ENCODE measurements around the gene KIF3C.
"Not testable (repeated sequence)": the region's sequence is repeated elsewhere in the genome, so short reads cannot be mapped to it uniquely, and the experiment has no call there.

Gene KIF3C

DNA sequence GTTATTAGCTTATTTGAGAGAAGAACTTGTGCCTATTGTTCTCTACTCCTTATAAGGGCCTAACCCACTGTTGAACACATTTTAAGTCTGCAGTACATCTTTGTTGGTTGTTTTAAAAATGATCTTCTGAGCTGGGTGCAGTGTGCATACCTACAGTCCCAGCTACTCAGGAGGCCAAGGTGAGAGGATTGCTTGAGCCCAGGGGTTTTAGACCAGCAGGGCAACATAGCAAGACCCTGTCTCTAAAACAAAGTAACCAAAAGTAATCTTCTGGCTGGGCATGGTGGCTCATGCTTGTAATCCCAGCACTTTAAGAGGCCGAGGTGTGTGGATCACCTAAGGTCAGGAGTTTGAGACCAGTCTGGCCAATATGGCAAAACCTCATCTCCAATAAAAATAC is 25.8 kb upstream of the KIF3C start:
- Histone ChIP-seq H3K4me1 (ENCODE audit: insufficient read depth, insufficient read length) (peaks cover 2% of the 10 kb centered on the region), H3K4me3 (ENCODE audit: insufficient read length, low read depth) (no peak overlapping the region), H3K9ac (ENCODE audit: insufficient read length, low read depth) (no peak overlapping the region), H3K9me3 (ENCODE audit: insufficient read depth, low read length) (no peaks in the 10 kb centered on the region), H3K27me3 (ENCODE audit: insufficient read depth, insufficient read length) (no peaks in the 10 kb centered on the region), H3K36me3 (ENCODE audit: insufficient read depth, insufficient read length, low read length) (no peaks in the 10 kb centered on the region)
- TF ChIP-seq ZNF274 (IDR thresholded peaks at IDR 0.05; ENCODE audit: low read depth, low read length) (no peak), YY1 (IDR thresholded peaks at IDR 0.05; ENCODE audit: insufficient read depth, insufficient read length) (no peak), SUZ12 (IDR thresholded peaks at IDR 0.05; ENCODE audit: extremely low read depth, insufficient read depth, insufficient read length) (no peak)
- no peak for DNase-seq (ENCODE audit: low read depth, low spot score)

DNA sequence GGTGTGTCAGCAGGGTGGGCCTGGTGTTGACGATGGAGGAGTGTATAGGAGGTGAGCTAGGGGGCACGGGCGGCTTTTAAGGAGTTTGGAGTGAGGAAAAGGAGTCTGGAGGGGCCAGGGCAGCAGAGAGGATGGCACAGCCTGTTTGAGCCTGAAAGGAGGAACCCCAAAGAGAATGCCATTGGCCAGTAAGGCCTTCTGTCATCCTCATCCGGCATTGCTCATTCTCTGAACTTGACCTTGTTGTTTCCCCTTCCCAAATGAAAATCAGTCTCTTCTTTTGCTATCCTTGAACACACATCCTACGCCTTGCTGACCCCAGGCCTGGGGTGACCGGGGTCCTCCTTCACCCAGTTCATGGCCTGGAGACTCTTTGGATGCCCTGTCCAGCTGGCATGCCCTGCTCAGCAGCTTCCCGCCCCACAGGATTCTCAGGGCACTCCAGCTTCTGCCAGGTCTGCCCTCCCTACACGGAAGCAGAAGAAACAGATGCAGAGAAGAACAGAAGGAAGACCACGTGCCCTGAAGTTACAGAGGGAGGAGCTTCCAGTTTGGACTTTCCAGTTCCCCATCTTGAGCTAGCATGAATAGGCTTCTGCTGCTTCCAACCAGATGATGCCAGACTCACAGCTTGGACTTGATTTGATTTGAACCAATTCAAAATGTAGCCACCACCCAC is 20.5 kb upstream of the KIF3C start:
- H3K4me1 ChIP-seq (ENCODE audit: insufficient read depth, insufficient read length) = peaks cover 3% of the 10 kb centered on the region
- DNase-seq (ENCODE audit: low read depth, low spot score) = no peak
- H3K36me3 ChIP-seq (ENCODE audit: insufficient read depth, insufficient read length, low read length) = no peaks in the 10 kb centered on the region
- H3K4me3 ChIP-seq (ENCODE audit: insufficient read length, low read depth) = no peak overlapping the region
- no peak for TF ChIP-seq YY1 (IDR thresholded peaks at IDR 0.05; ENCODE audit: insufficient read depth, insufficient read length)
- TF ChIP-seq ZNF274 (IDR thresholded peaks at IDR 0.05; ENCODE audit: low read depth, low read length) = no peak
- no peak for TF ChIP-seq SUZ12 (IDR thresholded peaks at IDR 0.05; ENCODE audit: extremely low read depth, insufficient read depth, insufficient read length)
- no peaks in the 10 kb centered on the region for H3K27me3 ChIP-seq (ENCODE audit: insufficient read depth, insufficient read length)
- no peaks in the 10 kb centered on the region for H3K9me3 ChIP-seq (ENCODE audit: insufficient read depth, low read length)
- H3K9ac ChIP-seq (ENCODE audit: insufficient read length, low read depth) = no peak overlapping the region

DNA sequence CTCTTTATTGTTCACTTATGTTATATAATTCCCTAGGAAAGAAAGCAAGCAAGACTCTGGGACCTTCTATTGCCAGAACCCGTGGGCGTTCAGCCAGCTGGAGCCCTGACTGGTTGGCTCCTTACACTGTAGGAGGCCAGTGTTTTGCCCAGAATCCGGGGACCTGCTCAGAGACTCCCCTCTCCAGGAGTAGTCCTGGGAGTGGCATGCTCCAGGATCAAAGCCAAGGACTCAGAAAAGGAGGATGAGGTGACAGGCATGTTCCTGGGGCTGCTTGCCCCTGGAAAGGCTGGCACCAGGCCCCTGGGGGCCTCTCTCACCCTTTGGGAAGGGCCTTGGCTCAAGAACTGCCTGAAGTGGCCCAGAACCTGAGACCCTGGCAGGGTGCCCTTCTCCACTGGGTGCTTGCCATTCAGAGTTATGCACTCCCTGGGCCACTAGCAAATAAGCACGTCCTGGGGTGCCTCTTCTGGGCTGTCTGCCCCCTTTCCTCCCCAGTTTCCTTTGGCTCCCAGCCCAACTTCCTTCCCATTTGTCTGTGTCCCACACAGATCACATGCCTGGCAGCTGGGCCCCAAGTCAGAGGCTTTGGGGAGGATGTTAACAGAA is 19.6 kb upstream of the KIF3C start:
- H3K9ac ChIP-seq (ENCODE audit: insufficient read length, low read depth) = no peak overlapping the region

DNA sequence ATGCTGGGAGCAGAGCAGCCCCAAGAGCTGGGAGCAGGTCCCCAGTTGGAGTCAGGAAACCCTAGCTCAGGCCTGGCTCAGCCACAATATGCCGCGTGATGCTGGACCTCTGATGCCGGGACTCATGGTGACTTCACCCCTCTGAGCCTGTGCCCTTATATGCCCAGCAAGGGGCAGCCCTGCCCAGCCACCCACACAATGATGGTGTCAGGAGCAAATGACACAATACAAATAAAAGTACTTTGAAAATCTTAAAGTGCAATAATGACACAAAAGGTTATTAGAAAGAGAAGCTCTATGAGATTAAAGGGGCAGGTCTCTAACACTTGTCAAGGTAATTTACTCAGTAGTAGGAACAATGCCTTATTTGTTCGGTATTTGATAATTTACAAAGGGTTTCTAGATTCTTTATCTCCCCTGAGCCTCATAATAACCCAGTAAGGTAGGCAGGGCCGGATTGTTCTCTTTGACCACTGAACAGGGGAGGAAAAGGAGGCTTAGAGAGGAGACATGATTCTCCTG is 18.3 kb upstream of the KIF3C start:
- no peak for DNase-seq (ENCODE audit: low read depth, low spot score)
- peaks cover 3% of the 10 kb centered on the region for H3K4me1 ChIP-seq (ENCODE audit: insufficient read depth, insufficient read length)
- no peak overlapping the region for H3K4me3 ChIP-seq (ENCODE audit: insufficient read length, low read depth)
- no peaks in the 10 kb centered on the region for H3K27me3 ChIP-seq (ENCODE audit: insufficient read depth, insufficient read length)
- no peak for TF ChIP-seq ZNF274 (IDR thresholded peaks at IDR 0.05; ENCODE audit: low read depth, low read length)
- no peak for TF ChIP-seq SUZ12 (IDR thresholded peaks at IDR 0.05; ENCODE audit: extremely low read depth, insufficient read depth, insufficient read length)
- no peak for TF ChIP-seq YY1 (IDR thresholded peaks at IDR 0.05; ENCODE audit: insufficient read depth, insufficient read length)
- no peaks in the 10 kb centered on the region for H3K9me3 ChIP-seq (ENCODE audit: insufficient read depth, low read length)
- H3K9ac ChIP-seq (ENCODE audit: insufficient read length, low read depth) = no peak overlapping the region
- no peaks in the 10 kb centered on the region for H3K36me3 ChIP-seq (ENCODE audit: insufficient read depth, insufficient read length, low read length)

More for the DNA sequence above, 19.6 kb upstream of the KIF3C start:
- no peaks in the 10 kb centered on the region for H3K36me3 ChIP-seq (ENCODE audit: insufficient read depth, insufficient read length, low read length)
- DNase-seq (ENCODE audit: low read depth, low spot score) = no peak
- TF ChIP-seq ZNF274 (IDR thresholded peaks at IDR 0.05; ENCODE audit: low read depth, low read length) (no peak), YY1 (IDR thresholded peaks at IDR 0.05; ENCODE audit: insufficient read depth, insufficient read length) (no peak), SUZ12 (IDR thresholded peaks at IDR 0.05; ENCODE audit: extremely low read depth, insufficient read depth, insufficient read length) (no peak)
- H3K9me3 ChIP-seq (ENCODE audit: insufficient read depth, low read length) = no peaks in the 10 kb centered on the region
- no peaks in the 10 kb centered on the region for H3K27me3 ChIP-seq (ENCODE audit: insufficient read depth, insufficient read length)
- peaks cover 3% of the 10 kb centered on the region for H3K4me1 ChIP-seq (ENCODE audit: insufficient read depth, insufficient read length)
- no peak overlapping the region for H3K4me3 ChIP-seq (ENCODE audit: insufficient read length, low read depth)

DNA sequence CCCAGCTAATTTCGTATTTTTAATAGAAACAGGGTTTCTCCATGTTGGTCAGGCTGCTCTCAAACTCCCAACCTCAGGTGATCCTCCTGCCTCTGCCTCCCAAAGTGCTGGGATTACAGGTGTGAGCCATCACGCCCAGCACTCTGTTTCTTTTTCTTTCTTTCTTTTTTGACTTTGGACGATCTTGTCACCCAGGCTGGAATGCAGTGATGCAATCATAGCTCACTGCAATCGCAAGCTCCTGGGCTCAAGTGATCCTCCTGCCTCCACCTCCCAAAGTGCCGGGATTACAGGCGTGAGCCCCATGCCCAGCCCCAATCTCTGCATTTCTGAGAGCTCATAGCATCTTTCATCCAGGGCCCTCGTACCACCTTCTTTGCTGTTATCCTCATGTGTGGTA is 17.1 kb upstream of the KIF3C start:
- not testable (repeated sequence) for H3K36me3 ChIP-seq (ENCODE audit: insufficient read depth, insufficient read length, low read length); H3K9me3 ChIP-seq (ENCODE audit: insufficient read depth, low read length); H3K4me1 ChIP-seq (ENCODE audit: insufficient read depth, insufficient read length); H3K4me3 ChIP-seq (ENCODE audit: insufficient read length, low read depth); DNase-seq (ENCODE audit: low read depth, low spot score); H3K27me3 ChIP-seq (ENCODE audit: insufficient read depth, insufficient read length); H3K9ac ChIP-seq (ENCODE audit: insufficient read length, low read depth)

DNA sequence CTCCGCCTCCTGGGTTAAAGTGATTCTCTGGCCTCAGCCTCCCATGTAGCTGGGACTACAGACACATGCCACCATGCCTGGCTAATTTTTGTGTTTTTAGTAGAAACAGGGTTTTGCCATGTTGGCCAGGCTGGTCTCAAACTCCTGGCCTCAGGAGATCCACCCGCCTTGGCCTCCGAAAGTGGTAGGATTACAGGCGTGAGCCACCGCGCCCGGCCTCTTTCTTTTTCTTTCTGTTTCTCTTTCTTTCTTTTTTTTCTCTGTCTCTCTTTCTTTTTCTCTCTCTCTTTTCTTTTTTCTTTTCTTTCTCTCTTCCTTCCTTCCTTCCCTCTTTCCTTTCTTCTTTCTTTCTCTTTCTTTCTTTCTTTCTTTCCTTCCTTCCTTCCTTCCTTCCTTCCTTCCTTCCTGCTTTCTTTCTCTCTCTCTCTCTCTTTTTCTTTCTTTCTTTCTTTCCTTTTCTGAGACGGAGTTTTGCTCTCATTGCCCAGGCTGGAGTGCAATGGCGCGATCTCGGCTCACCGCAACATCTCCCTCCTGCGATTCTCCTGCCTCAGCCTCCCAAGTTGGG is 16.6 kb upstream of the KIF3C start:
- not testable (repeated sequence) for H3K9ac ChIP-seq (ENCODE audit: insufficient read length, low read depth); H3K27me3 ChIP-seq (ENCODE audit: insufficient read depth, insufficient read length); H3K9me3 ChIP-seq (ENCODE audit: insufficient read depth, low read length); H3K4me1 ChIP-seq (ENCODE audit: insufficient read depth, insufficient read length); H3K4me3 ChIP-seq (ENCODE audit: insufficient read length, low read depth); DNase-seq (ENCODE audit: low read depth, low spot score); H3K36me3 ChIP-seq (ENCODE audit: insufficient read depth, insufficient read length, low read length)

DNA sequence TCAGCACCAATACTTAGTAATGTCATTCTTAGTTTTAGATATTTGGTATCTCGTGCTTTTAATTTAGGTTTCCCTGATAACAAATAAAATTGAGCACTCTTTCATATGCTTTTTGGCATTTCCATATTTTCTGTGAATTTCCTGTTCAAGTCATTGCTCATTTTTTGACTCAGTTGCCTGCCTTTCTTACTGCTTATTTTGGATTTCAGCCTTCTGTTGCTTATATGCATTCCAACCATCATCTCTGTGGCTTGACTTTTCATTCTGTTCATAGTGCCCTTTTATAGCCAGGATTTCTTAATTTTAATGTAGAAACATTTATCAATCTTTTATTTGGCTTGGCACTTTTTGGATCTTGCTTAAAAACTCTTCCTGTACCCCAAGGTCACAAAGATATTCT is 14.5 kb upstream of the KIF3C start:
- no peak for DNase-seq (ENCODE audit: low read depth, low spot score)
- TF ChIP-seq SUZ12 (IDR thresholded peaks at IDR 0.05; ENCODE audit: extremely low read depth, insufficient read depth, insufficient read length) = no peak
- TF ChIP-seq YY1 (IDR thresholded peaks at IDR 0.05; ENCODE audit: insufficient read depth, insufficient read length) = no peak
- no peak for TF ChIP-seq ZNF274 (IDR thresholded peaks at IDR 0.05; ENCODE audit: low read depth, low read length)
- peaks cover 3% of the 10 kb centered on the region for H3K4me1 ChIP-seq (ENCODE audit: insufficient read depth, insufficient read length)
- H3K27me3 ChIP-seq (ENCODE audit: insufficient read depth, insufficient read length) = no peaks in the 10 kb centered on the region
- no peaks in the 10 kb centered on the region for H3K9me3 ChIP-seq (ENCODE audit: insufficient read depth, low read length)
- no peaks in the 10 kb centered on the region for H3K36me3 ChIP-seq (ENCODE audit: insufficient read depth, insufficient read length, low read length)
- H3K4me3 ChIP-seq (ENCODE audit: insufficient read length, low read depth) = no peak overlapping the region
- H3K9ac ChIP-seq (ENCODE audit: insufficient read length, low read depth) = no peak overlapping the region

Data from NT2/D1 (cell line).